Right renal pelvis (tissue), 4 donors: Measurements from ENCODE around the gene C20orf173. TPM values are rescaled to one million over a fixed set of nuclear protein-coding genes. Genes with fewer than 3 reads are reported as not detected.
A peak's percentile ranks its signal among the peaks of the same experiment; 100 is the strongest.
"Not testable (repeated sequence)": the region's sequence is repeated elsewhere in the genome, so short reads cannot be mapped to it uniquely, and the experiment has no call there.

Experiments used
- DNase-seq, 4 donors: peaks; one replicate each; pipeline ENCODE4 v3.0.0-alpha.2; 2013; ENCODE audit warnings: low read depth in 4 of 4, low spot score in 3 of 4, missing footprints in 1 of 4
- polyA plus RNA-seq, 4 donors: library from polyadenylated mRNA; unstranded; fragments of 120-200 nt; gene quantifications; one replicate each; pipeline ENCODE4 v1.2.1, GENCODE V29; 2013; ENCODE audit not compliant: insufficient read length in 4 of 4

C20orf173 gene
- polyA plus RNA-seq, 4 donors = not detected

DNA sequence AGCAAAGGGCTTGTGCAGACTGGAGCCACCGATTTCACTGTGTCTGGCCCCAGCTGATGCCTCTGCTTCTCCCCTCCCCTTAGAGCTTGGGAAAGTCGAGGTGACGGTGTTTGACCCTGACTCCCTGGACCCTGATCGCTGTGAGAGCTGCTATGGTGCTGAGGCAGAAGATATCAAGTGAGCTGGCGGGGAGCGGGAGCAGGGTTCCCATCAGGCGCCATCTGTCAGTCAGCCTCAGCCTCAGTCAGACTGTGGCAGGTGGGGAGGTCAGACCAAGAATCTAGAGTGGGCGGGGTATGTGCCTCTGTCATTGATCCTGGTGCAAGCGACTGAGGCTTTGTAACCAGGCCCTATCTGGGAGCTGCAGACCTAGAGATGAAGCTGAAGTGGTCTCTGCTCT is 17.9 kb upstream of the C20orf173 start:
- DNase-seq = no peak

DNA sequence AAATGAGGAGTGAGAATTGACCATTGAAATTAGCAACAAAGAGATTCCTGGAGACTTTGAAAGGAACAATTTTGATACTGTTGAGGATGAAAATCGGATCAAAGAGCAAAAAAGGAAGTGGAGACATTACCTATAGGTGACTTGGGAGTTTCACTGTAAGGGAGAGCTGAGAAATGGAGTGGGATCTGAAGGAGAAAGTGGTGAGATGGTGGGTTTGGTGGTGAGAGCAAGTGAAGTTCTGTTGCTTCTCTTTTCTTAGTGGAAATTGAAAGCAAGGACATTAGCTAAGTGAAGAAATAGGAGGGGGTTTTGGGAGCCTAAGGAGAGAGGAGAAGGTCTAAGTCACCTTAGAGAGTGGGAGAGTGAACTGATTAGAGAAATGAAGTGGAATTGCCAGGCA is 16.7 kb upstream of the C20orf173 start:
- DNase-seq = no peak

DNA sequence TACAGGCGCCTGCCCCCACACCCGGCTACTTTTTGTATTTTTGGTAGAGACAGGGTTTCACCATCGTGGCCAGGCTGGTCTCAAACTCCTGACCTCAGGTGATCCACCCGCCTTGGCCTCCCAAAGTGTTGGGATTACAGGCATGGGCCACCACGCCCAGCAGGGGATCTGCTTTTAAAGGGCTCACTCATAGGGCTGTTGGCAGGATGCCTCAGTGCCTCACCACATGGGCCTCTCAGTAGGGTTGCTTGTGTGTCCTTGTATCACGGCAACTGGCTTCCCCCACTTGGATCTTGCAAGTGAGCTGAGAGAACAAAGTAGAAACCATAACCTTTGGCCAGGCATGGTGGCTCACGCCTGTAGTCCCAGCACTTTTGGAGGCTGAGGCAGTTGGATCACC is 15.5 kb upstream of the C20orf173 start:
- DNase-seq = not testable (repeated sequence)

DNA sequence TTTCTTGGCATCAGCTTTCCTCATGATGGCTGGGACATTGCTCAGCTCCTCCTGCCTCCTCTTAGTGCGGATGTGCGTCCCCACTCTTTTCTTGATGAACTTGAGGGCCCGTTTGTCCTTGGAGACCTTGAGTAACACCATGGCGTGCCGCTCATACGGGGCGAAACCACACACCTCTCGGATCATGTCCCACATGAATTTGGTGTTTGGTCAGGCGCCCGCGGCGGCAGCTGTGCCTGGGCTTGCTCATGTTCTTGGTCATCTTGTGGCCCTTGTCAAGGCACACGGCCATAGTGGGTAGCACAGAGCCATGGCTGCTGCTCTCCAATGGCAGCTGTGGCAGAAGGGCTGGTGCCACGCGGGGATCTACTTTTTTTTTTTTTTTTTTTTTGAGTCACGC is 15.0 kb upstream of the C20orf173 start:
- DNase-seq = no peak

DNA sequence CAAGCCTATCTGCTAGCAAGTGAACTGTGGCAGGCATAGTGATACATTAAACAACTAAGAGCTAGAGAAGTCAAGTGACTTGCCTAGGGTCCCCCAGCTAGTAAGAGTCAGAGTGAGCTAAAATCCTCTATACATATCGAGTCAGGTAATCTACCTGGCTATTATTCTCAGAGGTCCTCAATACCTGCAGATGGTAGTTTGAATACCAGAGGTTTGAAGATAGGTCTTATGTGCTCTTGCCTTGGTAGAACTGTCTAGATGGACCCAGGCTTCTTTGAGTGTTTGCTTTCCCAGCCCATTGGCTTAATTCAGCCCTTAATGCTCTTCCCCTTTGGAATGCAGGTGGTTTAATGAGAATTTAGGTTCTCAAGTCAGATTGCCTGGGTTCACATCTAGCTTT is 13.5 kb upstream of the C20orf173 start:
- DNase-seq = no peak

DNA sequence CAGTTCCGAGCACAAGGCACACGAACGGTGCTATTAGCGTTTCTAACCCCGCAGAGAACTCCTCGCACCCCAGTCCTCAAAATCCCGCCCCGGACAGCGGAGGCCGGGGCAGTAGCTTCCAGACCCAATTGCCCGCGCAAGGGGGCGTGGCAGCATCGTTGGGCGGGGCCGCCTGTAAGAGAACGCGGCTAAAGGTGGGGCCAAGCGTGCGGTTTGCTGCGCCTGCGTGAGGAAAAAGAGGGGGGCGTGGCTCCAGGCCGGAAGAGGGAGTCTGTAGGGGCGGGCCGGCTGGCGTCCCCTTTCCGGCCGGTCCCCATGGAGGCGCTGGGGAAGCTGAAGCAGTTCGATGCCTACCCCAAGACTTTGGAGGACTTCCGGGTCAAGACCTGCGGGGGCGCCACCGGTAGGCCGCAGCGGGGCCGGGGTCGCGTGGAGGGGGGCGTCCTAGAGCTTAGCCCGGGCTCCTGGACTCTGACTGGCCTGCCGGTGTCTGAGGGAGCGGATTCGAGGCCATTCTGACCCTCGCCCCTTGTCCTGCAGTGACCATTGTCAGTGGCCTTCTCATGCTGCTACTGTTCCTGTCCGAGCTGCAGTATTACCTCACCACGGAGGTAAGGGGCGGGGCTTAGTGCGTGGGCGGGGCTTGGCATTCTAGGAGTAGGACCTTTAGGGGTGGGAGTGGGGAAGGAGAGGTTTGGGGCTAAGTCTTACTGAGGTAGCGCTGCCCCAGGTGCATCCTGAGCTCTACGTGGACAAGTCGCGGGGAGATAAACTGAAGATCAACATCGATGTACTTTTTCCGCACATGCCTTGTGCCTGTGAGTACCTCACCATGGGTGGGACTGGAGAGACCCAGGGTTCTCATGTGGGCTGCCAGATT is 12.6 kb upstream of the C20orf173 start, which contains the start of gene ERGIC3:
ERGIC3 (plus strand) TSS at position 296 of the 880 bp plus-strand sequence; CDS start at position 316, 20 bp downstream.
- peak; percentile 90 to 93 (median 92) for DNase-seq

DNA sequence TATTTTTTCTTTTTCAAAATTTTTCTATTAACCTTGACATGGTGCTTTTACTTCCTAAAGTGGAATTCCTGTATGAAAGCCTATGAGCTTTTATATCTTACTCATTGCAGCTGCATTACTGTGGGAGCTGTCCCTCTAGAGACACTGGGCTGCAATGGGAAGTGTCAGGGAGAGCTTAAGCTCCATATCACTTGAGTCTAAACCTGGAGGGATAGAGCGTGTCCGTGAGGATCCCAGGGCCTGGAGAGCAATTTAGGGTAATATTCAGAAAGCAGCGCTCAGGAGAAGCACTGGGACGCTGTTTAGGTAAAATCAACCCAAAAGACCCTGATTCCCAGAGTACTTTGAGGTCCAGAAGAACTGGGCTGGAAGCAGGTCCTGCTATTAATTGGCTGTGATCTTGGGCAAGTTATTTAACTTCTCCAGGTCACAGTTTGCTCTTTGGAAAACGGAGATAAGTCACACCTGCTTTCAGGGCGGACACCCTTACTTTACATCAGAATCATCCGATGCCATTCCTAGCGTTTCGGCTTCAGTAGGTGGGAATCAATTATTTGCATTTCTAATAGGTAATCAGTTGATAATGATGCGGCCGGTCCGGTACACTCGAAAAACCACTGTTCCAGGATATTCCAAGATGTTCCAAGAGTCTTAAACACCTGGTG is 11.8 kb upstream of the C20orf173 start:
- DNase-seq = no peak

DNA sequence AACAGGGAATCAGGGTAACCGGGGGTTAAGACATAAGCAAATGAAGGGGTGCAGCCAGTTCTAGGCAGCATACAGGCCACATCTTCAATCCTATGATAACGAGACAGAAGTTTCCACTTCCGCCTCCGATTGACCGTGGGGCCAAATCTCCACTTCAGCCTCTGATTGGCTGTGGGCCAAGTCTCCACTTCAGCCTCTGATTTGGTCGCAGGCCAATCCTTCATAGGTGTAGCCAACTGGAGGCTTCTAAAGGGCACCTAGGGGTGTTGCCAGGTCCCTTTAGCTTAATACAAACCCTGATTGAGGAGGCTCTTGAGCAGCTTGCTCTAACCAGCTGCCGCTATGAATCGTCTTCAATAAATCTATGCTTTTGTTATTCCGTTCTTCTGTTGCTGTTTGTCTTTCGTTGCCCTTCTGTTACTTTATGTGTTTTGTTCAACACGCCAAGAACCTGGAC is 10.3 kb upstream of the C20orf173 start:
- DNase-seq = peak in 2 of 4 donors; percentile 49 to 50

DNA sequence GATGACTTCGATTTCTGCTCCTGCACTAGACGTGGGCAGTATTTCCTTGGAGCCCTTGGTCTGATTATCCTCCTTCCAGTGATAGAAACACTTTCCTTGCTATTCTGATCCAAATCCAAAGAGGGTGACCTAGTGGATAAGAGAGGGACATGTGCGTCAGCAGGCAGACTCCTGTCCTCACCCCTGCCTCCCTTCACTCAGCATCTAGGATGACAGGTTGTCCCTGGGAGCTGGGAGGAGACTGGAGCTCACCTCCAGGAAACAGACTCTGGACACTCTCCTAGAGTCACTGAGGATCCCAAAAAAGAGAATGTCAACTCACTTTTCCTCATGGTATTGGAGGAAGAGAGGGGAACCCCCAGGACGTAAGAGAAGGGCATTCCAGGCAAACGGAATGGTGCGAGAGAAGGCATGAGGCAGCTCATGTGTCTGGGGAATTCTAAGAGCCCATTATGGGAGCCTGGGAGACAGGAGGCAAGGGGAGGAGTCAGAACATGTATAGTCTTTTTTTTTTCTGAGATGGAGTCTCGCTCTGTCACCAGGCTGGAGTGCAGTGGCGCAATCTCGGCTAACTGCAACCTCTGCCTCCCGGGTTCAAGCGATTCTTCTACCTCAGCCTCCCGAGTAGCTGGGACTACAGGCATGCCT is 2.2 kb downstream of the C20orf173 start:
- DNase-seq = no peak

DNA sequence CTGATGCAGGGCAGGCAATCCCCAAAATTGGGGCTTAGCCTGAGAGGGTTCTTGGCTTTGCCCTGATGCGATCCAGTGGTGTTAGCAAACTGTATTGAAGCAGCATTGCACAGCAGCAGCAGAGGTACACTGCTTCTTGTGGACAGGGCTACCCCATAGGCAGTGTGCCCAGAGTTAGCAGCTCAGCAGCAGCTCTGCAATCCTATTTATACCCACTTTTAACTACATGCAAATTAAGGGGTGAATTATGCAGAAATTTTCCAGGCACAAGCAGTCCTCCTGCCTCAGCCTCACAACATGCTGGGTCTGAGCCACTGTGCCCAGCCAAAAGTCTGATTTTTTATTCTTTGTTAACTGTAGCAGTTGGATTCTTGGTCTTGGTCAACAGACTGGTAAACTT is 3.8 kb downstream of the C20orf173 start:
- DNase-seq = no peak

DNA sequence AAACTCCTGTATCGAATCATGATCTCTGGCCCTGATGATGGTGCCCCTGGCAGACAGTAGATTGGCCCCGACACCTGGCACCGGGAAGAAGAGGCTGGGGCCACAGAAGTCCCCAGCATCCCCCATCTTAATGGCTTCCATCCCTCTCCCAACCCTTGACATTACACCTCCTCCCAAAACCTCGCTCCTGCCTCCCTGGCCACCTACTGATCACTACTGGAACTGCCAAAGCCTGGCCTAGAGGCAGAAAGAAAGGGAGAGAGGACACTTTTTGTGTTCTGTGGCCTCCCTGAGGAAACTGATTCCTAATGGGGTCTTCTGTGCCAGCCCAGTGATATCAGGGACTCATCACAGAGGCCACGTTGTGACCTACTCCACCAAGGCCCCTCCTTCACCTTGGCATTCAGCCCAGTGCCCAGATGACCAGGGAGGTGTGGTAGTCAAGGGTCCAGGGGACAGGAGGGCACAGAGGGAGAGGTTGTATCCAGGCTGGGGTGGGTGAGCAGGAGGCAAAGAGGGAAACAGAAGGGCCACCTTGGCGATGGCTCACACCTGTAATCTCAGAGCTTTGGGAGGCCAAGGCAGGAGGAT is 6.1 kb downstream of the C20orf173 start:
- DNase-seq = no peak

DNA sequence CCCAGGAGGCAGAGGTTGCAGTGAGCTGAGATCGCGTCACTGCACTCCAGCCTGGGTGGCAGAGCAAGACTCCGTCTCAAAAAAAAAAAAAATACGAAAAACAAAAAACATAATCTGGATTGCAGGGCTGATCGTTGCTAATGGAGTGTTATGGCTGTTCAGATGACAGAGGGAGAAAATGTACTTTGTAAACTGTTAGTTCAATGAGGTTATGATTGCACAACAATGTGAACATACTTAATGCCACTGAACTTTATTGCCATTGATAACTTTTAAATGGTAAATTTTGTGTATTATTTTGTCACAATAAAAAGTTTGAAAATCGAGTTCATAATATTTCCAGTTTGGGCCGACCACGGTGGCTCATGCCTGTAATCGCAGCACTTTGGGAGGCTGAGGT is 10.5 kb downstream of the C20orf173 start:
- DNase-seq = no peak

DNA sequence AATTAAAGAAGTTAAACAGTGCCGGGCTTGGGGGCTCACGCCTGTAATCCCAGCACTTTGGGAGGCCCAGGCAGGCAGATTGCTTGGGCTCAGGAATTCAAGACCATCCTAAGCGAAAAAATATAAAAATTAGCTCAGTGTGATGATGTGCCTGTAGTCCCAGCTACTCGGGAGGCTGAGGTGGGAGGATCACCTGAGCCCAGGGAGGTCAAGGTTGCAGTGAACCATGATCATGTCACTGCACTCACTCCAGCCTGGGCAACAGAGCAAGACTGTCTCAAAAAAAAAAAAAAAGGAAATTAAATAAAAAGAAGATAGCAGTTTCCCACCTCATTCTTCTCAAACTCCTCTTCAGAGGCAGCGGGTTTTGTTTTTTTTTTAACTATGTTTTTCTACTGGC is 11.7 kb downstream of the C20orf173 start:
- DNase-seq = not testable (repeated sequence)

DNA sequence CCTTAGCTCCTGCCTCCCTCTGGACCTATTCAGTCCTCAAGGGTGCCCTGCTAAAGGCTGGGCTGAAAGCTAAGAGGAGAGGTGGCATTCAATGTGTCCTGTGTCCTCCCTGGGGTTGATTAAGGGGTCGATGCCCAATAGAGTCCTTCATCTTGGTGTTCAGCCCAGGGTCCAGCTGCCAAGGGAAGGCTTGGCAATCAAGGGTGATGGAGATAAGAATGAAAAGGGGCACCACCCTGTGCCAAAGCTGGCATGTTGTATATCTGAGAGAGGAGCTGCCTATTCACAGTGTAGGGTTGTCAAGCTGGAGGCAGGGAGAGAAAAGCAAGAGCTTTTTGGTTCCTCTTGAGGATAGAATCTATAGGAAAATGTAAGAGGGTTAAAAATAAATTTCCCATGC is 12.3 kb downstream of the C20orf173 start:
- DNase-seq = no peak

DNA sequence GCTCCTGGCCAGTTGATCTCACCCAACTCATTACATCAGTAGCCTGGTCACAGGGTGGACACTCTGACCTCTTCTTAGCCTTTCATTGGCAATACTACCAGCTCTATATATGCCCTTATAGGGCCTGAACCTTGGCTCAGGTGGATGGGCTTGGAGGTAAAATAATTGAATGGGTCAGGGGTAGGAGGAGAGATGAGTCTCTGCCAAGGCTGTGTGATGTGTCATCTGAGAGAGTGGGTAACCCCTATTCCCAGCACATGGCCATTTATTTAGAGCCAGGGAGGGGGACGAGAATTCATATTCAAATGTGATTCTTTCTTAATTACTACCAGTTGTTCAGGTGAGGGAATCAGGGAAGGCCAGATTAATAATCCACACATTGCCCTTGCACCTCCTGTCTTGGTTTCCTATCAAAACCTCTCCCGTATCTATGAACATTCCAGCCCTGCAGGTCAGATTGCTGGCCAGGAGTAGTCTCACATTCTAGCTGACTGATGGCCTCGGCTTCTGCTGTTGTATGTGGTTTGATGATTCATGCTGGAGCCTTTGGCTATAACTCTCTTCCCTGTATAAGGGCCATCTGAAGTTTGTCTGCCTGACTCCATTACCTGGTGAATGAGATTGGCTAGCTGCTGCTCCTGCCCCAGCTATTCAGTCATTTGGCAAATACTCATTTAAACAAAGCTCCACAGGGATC is 13.4 kb downstream of the C20orf173 start:
- DNase-seq = no peak

DNA sequence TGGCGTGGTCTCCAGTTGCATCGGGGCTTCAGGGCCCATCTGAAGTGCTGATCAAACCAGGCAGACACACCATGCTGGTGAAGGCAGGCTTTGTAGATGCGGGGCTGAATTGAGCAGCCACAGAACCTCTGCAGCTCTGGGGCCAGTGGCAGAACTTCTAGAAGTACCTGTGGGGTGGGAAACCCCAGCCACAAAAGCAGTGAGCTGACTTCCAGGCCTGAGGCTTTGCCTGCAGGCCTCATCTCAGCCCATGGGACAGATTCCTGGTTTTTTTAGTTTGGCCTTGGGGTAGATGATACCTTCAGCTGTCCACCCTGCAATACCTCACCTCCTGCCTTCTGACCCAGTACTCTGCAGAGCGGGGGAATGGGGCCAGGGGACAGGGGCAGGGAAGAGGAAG is 14.1 kb downstream of the C20orf173 start:
- DNase-seq = no peak

DNA sequence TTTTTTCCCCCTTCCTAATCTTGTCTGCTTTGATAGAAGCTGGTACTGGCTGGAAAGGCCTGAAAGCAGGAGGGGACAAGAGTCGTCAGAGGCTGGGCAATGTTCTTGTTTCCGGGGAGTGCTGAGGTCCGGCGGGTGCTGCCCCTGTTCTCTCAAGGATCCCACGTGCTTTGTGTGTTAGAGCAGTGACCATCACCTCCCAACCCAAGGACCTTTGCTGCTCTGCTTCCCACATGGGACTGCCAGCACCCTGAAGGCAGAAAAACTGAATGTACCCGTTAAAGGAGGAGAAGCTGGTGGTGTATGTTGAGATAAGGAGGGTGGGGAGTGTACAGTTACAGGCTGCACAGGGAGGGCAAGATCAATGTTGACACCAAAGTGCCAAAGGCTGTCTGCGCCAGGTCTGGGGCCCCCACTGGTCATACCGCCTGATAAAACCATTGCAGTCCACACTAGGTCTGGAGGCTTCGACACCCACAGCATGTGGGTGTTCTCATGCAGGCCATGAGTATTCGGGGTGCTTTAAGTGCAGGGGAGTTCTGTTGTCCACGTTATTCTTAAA is 15.0 kb downstream of the C20orf173 start:
- DNase-seq = no peak

DNA sequence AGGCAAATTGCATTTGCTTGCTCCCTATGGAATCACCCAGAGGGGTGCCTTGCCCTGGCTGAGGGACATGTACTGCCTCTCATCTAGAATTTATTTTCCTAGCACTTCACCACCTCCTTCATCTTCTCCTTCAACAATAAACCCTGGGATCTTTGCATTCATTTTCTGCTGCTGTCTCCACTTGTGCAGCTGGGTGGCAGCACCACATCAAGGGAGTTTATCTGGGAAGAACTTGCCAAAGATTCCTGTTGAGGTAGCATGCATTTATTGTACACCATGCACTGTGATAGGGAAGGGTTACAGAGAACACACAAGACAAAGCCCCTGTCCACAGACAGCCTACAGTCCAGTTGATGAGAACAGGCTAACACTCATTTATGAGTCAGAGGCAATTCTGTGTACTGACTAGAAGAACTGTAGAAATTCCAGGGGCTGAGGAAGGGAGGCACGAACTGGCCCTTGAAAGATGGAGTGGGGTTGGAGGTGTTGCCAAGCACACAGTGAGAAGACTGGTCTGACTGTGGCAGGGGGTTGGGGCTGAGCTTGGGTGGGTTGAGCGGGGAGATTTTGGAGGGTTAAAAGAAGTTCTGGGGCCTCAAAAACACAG is 17.5 kb downstream of the C20orf173 start:
- peak in 2 of 4 donors; percentile 1 to 11 for DNase-seq

DNA sequence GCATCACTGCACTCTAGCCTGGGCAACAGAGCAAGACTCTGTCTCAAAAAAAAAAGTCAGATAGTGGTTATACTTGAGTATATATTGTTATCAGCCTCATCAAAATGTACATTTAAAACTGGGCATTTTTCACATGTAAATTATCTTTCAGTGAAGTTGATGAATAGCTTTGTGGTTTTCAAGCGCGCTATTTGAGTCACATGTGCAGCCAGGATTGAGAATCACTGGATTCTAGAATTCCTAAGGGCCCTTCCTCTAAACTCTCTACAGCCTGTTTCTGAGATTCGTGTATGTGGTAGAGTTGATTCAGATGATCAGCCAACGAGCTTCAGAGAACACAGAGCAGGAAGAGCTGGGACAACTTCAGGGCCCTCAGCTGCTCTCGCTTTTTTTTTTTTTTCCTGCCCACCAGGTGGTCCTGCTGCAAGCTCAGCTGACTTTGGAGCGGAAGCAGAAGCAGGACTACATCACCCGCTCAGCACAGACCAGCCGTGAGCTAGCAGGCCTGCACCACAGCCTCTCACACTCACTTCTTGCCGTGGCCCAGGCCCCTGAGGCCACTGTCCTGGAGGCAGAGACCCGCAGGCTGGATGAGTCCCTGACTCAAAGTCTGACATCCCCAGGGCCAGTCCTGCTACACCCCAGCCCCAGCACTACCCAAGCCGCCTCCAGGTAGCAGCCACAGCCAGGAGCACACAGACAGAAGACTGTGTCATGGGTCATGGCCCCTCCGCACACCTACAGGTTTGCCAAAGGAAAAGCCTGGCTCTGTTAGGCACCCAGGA is 18.3 kb downstream of the C20orf173 start:
- no peak for DNase-seq
